SW480 (cell line): ENCODE data around the gene ELMOD1.

Experiments used
- DNase-seq: peaks from one replicate; pipeline ENCODE4 v3.0.0-alpha.2; 2016; ENCODE audit warnings: low spot score

The ELMOD1 gene

DNA sequence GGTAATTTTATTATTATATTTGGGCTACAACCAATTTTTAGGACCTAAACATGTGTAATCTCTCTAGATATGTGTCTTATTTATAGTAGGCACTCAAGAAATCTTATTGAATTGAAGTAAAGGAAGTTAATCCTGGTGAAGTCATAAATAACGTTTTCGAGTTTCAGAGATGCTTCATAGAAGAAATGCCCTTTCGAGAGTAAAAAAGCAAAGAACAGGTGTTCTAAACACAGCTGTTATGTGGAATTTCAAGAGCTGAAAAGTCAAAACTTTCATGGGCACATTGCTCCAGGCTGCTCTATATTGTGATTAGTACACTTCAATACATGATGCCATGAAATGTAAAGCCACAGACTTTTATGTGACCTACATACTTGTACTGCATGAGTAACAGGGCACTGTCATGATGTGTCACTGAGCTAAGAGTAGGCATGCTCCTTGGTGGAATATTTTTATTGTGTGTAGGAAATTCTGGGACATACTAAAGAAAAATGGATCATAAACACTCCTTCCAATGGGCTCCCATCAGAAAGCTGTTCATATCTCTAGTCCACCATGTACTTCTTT, 7.2 kb upstream of the ELMOD1 start:
- no peak for DNase-seq

DNA sequence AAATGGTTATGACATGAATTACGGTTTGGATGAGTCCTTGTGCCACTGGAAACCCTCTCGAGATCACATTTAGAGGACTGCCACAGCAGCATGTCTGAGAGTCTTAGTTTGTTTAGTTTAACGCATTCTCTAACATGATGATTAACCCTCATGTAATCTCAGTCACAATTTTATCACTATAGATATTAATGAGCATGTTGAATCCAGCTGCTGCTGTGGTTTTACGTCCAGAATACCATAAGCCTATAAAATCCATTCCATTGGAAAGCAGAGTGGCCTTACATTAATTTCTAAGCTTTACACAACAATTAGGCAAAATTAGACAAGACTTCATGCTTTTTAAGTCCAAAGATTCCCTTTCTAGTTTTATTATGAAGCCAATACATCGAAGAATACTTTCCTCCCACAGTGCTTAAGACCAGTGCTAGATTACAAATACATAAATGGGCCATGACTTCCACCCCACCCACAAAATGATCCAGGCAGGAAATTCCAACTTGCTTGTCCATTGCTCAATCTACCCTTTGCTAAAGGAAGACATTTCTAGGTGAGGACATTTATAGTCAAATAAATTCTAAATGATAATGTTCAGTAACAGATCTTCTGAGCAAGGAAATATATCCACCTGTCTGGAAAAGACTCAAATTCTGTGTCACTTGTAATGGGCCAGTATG, 3.5 kb upstream of the ELMOD1 start:
- no peak for DNase-seq

DNA sequence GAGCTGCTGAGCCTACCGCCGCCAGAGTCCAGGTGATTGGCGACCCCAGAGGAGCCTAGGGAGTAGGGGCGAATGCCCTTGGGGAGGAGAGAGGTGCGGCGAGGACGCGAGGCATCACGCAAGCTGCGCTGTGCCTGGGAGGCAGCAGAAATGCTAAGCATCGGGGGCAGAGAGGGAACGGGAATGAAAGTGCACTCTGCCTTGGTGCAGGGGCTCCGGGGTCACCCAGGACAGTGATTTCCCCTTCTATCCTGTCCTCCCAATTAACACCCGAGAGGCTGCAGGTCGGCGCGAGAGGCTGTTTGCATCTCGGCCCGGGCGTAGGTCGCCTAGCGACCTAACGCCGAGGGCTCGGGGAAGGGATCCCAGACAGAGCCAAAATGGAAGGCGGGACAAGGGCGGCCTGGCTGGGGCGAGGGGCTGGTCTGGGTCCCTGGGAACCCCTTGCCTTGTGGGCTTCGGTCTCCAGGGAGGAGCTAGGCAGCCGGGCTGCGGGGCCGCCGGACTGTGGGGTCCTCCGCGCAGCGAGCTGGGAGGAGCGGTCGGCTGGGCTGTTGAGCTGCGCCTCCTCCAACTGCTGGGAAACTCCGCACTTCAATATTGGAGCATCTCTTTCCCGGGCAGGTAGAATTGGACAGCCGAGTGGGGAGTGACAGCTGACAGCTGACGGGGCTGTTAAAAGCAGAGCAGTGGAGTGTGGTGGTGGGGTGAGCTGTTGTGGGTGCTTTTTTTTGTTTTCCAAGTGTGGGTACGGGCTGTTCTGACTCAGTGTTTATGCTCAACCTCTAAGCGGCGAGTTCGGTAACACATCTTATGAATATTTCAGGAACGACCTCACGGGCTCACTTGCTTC, 657 bp downstream of the ELMOD1 start:
- DNase-seq = no peak

DNA sequence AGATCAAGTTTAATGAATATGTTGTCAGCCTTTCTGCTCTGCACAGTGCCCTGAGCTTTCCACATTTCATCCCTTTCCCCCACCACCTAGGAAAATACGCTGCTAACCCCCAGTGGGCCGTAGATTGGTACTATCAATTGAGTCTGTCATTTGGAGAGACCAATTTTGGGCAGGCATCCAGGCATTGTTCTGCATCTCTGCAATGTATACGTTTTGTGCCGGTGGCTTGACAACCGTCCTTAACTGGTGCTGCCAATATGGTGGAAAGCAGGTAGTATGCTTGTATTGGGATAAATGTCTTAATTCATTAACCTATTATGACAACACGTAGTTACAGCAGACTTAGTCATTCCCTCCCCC, 1.3 kb downstream of the ELMOD1 start:
- no peak for DNase-seq

DNA sequence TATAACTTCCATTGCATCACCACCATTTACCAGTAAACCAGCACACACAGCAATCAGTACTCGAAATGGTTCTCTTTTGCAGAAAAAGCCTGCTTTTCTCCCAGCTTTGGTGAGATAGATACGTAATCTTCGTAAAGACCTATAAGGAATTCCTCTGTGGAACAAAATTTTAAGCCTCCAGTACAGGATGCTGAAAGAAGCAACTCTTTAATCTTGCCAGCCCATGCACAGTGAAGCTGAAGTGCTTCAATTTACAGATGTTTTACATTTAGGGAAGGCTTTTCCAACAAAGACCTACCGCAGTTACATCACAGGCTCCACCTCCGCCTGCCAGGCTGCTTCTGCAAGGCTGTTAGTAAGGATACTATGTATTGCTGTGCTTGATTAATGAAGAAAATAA, 1.9 kb downstream of the ELMOD1 start:
- DNase-seq = no peak

DNA sequence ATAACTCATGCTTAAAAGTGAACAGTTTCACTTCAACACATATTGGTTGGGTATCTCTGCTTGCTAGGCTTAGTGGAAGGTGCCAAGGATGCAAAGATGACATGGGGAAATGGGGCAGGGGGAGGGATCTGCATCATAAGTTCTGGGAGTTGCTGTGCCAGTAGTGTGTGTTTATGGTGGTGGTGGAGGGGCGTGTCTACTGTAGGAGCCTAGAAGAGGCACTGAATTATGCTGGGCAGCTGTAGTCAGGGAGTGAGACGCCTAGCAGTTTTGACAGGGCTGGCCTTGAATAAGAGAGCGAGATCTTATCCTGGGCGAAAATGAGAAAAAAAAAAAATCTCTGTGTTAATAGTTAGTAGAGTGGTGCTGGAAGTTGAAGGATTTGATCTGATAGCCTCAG, 3.0 kb downstream of the ELMOD1 start:
- no peak for DNase-seq

DNA sequence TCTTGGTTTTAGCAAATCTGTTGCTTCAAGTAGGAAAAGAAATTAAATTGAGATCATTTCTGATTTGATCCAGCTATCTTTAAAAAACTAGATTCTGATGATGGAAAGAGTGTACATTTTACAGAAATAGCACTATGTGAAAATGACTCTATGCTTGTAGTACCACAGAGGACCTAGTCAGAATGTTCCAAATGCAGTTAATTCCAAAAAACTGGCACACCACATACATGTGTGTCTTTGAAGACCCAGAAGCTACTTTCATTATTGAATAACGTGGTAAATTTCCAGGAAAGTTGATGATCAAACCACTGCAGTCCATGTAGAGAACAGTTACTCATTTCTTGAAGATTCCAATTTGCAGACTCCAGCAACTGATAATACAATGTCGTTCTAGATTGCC, 3.8 kb downstream of the ELMOD1 start:
- DNase-seq = no peak

DNA sequence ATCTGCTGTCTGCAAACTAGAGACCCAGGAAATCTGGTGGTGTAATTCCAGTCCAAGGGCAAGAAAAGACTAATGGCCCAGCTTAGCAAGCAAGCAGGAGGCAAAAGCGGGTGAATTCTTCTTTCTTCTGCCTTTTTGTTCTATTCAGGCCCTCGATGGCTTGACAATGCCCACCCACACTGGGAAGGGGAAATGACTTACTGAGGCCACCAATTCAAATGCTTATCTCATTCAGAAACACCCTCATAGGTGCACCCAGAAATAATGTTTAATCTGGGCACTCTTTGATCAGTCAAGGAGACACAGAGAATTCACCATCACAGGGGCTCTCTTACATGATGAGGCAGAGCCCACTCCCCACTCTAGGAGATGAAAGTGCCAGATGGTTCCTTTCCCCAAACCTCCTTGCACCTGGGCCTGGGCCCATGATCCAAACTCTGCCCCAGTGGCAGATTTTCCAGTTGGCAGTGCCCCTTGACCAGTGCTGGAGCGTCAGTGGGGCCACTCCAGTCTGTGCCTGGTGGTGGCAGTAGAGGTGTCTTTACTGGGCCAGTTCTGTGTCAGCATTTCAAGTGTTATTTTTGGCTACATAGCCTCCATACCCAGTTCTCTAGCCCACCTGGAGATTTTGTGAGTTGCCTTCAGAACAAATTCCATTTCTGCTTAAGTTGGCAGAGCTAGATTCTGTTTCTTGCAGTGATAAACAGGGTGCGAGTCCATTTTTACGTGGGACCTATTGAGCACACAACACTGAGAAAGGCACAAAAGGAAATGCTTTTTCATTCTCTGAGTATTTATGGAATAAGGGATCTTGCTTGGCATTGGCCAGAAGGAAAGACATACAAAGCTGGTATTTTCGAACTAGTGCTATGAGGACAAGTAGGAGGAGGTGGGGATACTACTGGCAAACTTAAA, 7.5 kb downstream of the ELMOD1 start:
- peak; percentile 31 for DNase-seq

DNA sequence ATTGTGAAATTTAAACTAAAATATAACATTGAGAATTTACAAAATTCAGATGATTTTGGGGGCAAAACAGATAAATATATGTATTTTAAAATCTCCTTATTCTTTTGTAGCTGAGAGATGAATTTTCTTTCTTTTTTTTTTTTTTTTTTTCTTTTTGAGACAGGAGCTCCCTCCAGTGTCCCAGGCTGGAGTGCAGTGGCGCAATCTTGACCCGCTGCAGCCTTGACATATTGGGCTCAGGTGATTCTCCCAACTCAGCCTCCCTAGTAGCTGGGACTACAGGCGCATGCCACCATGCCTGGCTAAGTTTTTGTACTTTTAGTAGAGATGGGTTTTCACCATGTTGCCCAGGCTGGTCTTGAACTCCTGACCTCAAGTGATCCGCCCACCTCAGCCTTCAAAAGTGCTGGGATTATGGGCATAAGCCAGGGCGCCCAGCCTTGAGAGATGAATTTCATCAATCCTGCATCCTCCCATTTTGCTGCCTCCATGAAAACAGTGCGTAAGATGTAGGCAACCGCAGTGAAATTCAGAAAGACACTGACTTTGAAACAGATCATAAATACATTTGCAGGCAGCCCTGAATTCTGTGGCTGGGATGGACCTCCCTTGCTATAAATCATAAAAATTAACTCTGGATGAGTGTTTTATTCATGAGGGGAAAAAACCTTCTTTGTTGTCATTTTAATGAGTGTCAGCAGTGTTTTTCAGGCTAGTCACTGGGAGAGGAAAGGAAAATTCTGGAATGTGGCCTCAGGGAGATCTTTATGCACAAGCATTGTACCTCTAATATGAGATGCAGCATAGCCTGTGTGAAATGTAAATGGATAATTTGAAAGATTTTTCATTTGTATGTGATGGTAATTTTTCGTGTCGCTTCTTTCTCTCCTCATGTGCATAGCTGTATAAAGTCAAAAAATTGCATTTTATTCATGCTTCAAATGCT, 14.4 kb downstream of the ELMOD1 start:
- no peak for DNase-seq

DNA sequence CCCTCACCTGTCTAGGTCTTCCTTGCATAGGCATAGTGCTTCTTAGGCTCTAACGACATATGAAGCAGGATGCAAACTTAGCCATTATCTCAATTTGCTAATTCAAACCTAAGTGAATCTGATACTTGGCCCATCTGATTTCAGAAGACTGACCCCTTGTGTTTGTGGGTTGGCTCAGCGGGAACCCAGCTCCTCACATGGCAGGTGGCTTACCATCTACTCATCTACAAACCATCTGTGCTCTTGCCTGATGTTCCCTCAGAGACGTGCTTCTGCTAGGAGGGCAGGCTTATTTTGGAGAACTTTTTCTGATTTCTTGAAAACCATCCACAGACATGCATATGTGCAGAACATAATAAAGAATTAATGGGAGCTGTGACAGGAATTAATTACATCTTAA, 15.2 kb downstream of the ELMOD1 start:
- no peak for DNase-seq

DNA sequence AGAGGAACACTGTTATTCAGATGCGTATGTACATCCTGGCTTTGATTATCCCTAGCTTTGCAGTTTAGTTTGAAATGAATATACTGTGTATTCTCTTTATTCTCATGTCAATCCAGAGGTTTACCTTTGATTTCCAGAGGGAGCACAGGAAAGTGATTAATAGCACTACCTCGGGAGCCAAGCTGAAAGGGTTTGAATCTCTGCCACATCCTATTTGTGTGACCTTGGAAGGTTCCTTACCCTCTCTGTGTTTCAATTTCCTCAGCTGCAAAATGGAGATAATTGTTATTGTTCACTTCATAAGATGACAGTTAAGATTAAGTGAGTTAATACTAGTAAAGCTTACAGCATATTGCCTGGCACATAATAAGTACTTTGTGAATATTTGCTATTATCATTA, 17.9 kb downstream of the ELMOD1 start:
- DNase-seq = no peak

DNA sequence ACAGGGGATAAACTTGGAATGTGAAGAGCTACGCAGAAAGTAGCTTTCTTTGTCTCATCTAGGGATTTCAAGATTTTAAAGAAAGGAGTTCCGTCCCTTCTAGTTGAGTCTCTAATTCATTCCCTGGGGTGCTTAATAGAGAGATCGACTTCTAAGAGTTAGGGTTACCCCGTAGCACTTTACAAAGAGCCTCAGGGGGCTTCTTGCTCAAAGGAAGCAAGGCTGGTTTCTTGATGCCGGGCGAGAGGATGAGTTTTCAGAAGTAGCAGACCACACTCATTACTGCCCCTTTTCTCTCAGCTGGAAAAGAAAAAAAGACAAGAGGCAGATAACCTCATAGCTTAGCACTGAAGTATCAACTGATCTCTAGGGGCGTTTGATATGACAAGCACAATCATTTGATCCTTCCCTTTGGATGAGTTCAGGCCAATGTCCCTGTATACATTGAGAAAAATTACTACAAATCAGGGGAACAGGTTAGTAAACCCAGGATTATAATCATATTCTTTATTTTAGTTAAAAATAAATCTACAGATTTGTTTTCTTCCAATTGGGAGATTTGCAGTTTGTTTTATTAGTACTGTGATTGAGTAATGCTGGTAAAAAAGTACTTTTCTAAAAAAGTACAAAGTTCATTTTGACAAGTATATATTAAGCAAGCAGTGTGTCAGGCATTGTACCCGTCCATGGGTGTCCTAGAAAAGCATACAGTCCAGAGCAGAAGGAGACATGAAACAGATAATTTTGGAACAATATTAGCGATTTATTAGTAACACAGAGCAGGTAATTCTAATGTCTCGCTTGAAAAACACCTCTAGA, 18.7 kb downstream of the ELMOD1 start:
- DNase-seq = no peak

DNA sequence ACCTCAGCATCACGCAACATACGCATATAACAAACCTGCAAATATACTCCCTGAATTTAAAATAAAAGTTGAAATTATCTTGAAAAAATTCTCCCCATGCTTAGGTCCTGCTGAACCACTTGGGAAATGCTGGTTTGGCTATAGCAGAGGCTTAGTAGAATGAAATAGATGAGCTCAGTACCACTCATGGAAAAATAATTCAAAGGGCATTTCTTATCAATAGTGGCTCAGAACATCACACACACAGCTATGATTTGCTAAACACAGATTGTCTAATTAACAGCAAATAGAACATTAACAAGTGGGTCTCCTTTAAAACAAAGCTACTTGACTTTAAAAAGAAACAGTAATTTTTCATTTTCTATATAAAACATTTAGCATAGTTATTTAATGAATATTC, 21.5 kb downstream of the ELMOD1 start:
- DNase-seq = no peak

DNA sequence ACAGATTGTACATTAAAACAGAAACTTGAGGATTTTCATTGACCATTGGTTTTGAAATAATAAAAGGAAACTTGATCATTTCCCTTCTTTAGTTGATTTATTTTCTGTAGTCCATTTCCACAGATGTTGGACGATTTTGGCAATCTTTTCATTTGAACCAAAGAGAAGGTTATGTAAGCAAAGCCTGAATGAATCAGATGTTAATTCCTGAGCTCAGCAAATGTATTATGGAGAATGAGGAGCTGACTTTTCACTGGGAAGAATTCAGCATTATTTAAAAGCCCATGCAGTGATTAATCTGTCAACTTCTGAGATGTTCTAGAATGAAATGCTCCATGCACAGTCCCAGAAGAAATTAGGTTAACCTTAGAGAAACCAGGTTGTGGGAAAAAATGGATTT, 29.0 kb downstream of the ELMOD1 start:
- no peak for DNase-seq

DNA sequence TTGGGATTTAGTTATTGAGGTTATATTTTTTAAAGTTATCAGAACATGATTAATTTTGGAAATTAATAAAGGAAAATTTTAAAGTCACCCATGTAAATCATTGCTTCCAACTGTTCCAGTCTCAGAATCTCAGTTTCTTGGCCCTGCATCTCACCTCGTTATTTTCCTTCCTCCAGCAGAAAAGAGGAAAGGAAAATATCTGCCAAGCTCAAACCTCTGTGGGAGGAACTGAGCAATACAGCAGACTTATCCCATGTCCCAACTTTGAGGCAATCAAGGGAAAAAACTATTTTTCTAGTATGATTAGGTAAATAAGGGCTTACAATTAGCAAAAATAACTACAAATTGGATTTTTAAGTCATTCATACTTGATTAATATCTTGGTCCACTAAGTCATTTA, 30.1 kb downstream of the ELMOD1 start:
- DNase-seq = no peak

DNA sequence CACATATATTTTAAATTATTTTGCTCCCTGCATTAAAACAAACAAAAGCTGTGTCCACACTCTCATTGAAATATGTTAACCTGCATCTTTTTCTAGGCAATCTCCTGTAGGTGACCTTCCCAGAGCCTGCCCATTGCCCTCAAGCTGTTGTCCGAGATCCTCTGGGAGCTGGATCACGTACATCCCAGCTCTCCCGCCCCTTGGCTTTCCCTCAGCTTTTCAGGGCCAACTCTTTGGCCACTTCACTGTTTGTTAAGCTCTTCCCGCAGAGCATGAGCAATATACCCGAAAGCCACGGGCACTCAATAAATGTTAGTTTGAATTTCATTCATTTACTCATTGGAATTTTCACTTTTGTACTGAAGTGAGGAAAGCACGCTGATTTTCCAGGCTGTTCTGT, 32.2 kb downstream of the ELMOD1 start:
- no peak for DNase-seq

DNA sequence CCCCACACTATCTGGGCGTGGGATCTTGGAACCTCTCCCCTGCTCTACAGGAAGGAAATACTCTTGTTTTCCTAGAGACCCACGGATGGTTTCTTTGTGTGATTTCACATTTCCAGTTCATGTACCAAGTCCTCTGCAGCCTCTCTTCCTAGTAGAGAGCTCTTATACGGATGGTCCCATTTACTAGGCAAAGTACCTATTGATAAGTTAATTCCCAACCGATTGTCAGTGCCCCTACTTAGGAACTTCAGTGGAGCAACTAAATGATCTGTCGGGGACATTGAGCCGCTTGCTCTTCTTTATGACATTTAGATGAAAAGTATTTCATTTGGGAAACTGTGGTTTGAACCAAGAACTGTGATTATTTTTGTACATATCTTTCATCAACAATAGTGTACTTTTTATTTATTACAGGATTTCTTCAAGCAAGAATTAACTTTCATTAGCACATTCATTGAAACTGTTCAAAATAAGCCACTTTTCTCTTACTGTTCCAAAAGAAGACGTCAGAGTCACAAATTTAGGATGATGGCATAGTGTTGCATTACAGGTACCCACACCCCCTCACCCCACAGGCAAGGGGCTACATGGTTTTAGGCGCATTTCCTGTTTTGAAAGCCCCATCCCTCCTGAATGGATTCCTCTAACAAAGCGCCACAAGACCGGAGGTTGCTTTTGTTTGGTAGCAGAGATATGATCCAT, 34.2 kb downstream of the ELMOD1 start:
- DNase-seq = no peak

DNA sequence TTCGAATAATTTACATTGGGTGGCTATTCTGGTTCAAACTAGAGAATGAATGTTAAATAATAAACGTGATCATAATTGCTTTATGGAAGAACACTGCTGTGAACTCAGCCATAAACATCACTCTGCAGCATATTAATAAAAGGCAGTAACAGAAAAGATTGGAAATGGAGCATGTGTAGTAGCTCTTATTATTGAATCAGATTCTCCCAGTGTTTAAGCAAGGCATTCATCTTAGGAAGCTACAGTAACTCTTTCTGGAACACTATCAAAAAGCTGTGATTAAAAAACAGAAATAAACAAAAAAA, 34.7 kb downstream of the ELMOD1 start:
- DNase-seq = no peak

DNA sequence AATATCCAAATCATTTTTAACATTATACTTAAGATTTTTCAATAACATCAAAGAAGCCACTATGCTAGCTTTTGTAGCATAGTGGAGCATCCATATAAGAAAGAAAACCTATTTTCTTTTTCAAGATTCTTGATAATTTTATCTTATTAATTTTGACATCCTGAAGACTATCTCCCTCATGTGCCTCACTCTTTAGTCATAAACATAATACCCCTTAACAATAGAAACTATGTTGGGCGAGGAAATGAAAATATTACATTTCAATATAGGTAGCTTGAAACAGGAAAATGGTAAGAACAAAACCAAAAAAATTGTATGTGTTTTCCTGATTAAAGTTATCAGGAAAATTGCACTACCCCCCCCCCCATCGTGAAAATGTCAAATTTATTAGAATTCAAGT, 40.1 kb downstream of the ELMOD1 start:
- no peak for DNase-seq

DNA sequence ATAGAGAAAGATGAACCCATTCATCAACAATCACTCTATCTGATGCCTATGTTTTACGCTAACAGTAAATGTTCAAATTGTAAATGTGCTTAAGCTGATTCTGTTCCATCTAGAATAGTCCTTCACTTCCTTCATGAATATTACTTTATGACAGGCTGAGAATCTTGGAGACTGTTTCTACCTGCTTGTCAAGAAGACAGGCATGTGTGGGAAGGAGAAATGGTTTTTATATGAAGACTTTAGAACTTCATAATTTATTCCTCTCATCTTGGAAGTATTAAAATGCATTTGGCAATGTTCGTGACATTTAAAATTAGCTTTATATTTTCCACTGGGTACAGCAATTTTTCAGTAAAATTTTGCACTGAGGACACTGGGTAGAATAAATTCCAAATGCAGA, 41.0 kb downstream of the ELMOD1 start:
- no peak for DNase-seq
